ENCODE results near the gene ASTN2. TPM values are rescaled to one million over a fixed set of nuclear protein-coding genes. Genes with fewer than 3 reads are reported as not detected.

ASTN2 gene
- total and polyA plus RNA-seq, 3 donors from 2014 or later: 55.7 to 157 (median 117) TPM

DNA sequence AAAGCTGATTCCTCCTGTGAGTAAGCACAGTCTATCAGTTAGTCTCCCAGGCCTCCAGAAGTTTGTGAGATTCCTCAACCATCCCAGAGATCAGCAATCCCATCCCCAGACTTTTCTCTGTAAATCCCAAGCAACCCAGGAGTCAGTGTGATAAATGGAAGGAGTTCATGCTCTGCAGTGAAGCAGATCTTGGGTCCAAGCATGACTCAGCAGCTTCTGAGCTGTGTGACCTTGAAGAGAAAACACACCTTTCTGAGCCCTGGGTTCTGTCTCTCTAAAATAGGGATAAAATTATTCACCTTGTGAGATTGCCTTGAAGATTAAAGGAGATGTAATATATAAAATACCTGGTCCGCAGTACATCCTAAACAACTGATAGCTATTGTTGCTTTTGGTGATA lies 318.7 kb downstream of the ASTN2 start:
- Histone ChIP-seq H3K27ac (no peak overlapping the region), H3K36me3 (ENCODE audit: low read depth, missing control alignments) (no peaks in the 10 kb centered on the region), H3K4me3 (no peak overlapping the region), H3K9me3 (no peaks in the 10 kb centered on the region), H3K4me1 (no peaks in the 10 kb centered on the region), H3K27me3 (no peaks in the 10 kb centered on the region)
- 70 to 83% methylated on average over 1 of the region's 1 CpG for WGBS, 2 donors
- intact Hi-C loops (cut with DNase I; ENCODE audit: low total_unique reads): no loop called here
- TF ChIP-seq, protein P1, sequence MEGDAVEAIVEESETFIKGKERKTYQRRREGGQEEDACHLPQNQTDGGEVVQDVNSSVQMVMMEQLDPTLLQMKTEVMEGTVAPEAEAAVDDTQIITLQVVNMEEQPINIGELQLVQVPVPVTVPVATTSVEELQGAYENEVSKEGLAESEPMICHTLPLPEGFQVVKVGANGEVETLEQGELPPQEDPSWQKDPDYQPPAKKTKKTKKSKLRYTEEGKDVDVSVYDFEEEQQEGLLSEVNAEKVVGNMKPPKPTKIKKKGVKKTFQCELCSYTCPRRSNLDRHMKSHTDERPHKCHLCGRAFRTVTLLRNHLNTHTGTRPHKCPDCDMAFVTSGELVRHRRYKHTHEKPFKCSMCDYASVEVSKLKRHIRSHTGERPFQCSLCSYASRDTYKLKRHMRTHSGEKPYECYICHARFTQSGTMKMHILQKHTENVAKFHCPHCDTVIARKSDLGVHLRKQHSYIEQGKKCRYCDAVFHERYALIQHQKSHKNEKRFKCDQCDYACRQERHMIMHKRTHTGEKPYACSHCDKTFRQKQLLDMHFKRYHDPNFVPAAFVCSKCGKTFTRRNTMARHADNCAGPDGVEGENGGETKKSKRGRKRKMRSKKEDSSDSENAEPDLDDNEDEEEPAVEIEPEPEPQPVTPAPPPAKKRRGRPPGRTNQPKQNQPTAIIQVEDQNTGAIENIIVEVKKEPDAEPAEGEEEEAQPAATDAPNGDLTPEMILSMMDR (IDR thresholded peaks at IDR 0.05): no peak
- TF ChIP-seq POLR2A (IDR thresholded peaks at IDR 0.05): no peak
- no peak for DNase-seq

DNA sequence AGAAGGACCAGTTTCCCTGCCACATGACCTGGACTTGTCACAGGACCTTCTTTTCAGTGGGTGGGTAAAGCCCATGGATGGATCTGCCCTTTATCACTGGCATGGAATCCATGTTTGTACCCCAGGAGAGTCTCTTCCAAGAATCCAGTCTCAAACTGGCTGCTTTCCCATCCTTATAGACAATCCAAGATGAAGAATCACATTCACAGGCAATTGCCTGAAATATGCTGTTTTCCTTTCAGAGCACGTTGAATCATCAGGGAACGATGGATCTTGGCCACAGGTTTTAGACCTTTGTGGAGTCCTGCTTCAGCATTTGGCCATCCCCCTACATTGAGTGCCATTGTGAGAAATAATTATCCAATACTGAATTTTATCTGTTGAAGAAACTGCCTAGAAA lies 319.8 kb downstream of the ASTN2 start:
- Histone ChIP-seq H3K9me3 (no peaks in the 10 kb centered on the region), H3K27me3 (no peaks in the 10 kb centered on the region), H3K27ac (no peak overlapping the region), H3K4me1 (no peaks in the 10 kb centered on the region), H3K36me3 (ENCODE audit: low read depth, missing control alignments) (no peaks in the 10 kb centered on the region), H3K4me3 (no peak overlapping the region)
- WGBS, 2 donors: 65 to 68% methylated on average over 2 of the region's 2 CpGs
- DNase-seq: no peak
- intact Hi-C loops (cut with DNase I; ENCODE audit: low total_unique reads): no loop called here
- TF ChIP-seq POLR2A (IDR thresholded peaks at IDR 0.05): no peak
- TF ChIP-seq, protein P1 (IDR thresholded peaks at IDR 0.05): no peak

DNA sequence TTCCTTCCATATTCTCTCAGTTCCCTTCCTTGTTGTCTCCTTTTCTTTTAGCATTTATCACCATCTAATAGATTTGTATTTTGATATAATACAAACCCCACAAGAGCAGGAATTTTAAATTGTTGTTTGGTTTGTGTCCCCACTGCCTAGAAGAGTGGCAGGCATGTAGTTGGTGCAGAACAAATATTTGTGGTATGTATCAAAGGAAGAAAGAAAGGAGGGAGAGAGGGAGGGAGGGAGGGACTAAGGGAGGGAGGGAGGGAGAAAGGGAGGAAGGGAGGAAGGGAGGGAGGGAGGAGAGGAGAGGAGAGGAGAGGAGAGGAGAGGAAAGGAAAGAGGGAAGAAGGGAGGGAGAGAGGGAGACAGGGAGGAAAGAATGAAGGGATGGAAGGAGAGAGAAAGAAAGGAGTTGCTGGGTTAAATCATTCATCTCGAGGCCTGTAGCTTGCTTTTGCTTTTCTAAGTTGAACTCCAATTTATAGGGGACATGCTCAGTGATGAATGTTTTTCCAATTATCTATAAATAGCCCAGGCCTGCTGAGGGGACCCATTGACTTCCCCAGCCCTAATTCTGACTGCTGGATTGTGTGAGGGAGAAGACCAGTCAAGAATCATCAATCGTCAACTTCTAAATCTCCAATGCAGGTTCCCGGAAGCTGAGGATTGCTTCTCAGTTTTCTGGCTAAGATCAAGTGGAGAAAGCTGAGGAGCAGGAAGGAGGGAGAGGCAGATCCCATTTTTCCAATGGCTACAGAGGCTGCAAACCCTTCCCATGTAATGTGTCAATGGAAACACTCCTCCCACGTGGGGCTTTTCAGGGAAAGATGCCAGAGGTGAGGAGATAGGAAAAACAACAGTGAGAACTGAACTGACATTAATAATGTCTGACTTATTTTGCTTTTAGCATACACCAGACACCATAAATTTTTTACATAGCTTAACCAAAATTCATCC lies 320.7 kb downstream of the ASTN2 start:
- no peak for DNase-seq
- H3K4me3 ChIP-seq: no peak overlapping the region
- H3K4me1 ChIP-seq: no peaks in the 10 kb centered on the region
- H3K36me3 ChIP-seq (ENCODE audit: low read depth, missing control alignments): no peaks in the 10 kb centered on the region
- intact Hi-C loops (cut with DNase I; ENCODE audit: low total_unique reads): no loop called here
- TF ChIP-seq POLR2A (IDR thresholded peaks at IDR 0.05): no peak
- TF ChIP-seq, protein P1 (IDR thresholded peaks at IDR 0.05): no peak
- no peaks in the 10 kb centered on the region for H3K27me3 ChIP-seq
- no peaks in the 10 kb centered on the region for H3K9me3 ChIP-seq
- WGBS, 2 donors: 32 to 38% methylated on average over 4 of the region's 4 CpGs
- H3K27ac ChIP-seq: no peak overlapping the region

DNA sequence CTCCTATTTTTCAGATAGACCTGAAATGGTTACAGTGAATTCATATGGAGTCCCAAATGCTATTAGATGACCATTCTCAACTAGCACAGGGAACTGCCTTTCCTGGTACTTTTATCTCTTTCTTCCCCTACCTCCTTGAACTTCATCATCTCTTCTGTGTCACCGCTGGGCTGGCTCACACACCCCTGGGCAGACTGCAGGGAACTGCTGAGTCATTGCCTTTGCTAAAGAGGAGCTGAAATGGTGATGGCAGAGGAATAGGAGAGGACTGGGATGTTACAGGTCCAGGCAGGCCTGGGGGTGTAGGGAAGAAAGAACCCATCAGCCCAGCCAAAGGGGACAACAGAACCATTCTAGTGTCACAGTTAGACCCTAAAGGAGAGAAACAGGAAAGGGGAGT lies 322.3 kb downstream of the ASTN2 start:
- no peak overlapping the region for H3K27ac ChIP-seq
- TF ChIP-seq POLR2A (IDR thresholded peaks at IDR 0.05): no peak
- TF ChIP-seq, protein P1 (IDR thresholded peaks at IDR 0.05): no peak
- H3K4me1 ChIP-seq: no peaks in the 10 kb centered on the region
- WGBS, 2 donors: 0 to 63% methylated on average over 1 of the region's 1 CpG
- H3K9me3 ChIP-seq: no peaks in the 10 kb centered on the region
- no peaks in the 10 kb centered on the region for H3K27me3 ChIP-seq
- H3K4me3 ChIP-seq: no peak overlapping the region
- no peak for DNase-seq
- intact Hi-C loops (cut with DNase I; ENCODE audit: low total_unique reads): no loop called here
- H3K36me3 ChIP-seq (ENCODE audit: low read depth, missing control alignments): no peaks in the 10 kb centered on the region

Measured in testis (tissue), 3 donors.